ENCODE measurements around the gene AP1G1.
"Not testable (repeated sequence)": the region's sequence is repeated elsewhere in the genome, so short reads cannot be mapped to it uniquely, and the experiment has no call there.

Gene AP1G1

GRCh38 chr16:71689901-71690300, 118.7 kb downstream of the AP1G1 start:
- Histone ChIP-seq H3K4me3 (no peak overlapping the region), H3K36me3 (replicated peaks) (peaks cover 19% of the 10 kb centered on the region), H3K27me3 (ENCODE audit: low read depth) (no peaks in the 10 kb centered on the region), H3K9me3 (no peaks in the 10 kb centered on the region), H3K4me1 (no peaks in the 10 kb centered on the region)
- DNase-seq (ENCODE audit: low spot score in 2 of 2) = no peak
- in situ Hi-C loops (cut with MboI; ENCODE audit: low sequenced_read_pairs) = no loop called here

- Histone ChIP-seq H3K36me3 (replicated peaks) (peaks cover 22% of the 10 kb centered on the region), H3K4me3 (no peak overlapping the region), H3K9me3 (no peaks in the 10 kb centered on the region), H3K27me3 (ENCODE audit: low read depth) (no peaks in the 10 kb centered on the region), H3K4me1 (no peaks in the 10 kb centered on the region)
- DNase-seq (ENCODE audit: low spot score in 2 of 2) = no peak
- in situ Hi-C loops (cut with MboI; ENCODE audit: low sequenced_read_pairs) = no loop called here
These were observed 120.8 kb downstream of the AP1G1 start for GRCh38 chr16:71687861-71688260.

- DNase-seq (ENCODE audit: low spot score in 2 of 2); H3K4me1 ChIP-seq; H3K9me3 ChIP-seq; H3K27me3 ChIP-seq (ENCODE audit: low read depth); in situ Hi-C loops (cut with MboI; ENCODE audit: low sequenced_read_pairs); H3K4me3 ChIP-seq: not testable (repeated sequence)
- H3K36me3 ChIP-seq (replicated peaks) = peaks cover 19% of the 10 kb centered on the region
These were observed 124.4 kb downstream of the AP1G1 start for GRCh38 chr16:71684280-71684679.

GRCh38 chr16:71681360-71681759, 127.3 kb downstream of the AP1G1 start:
- in situ Hi-C loops (cut with MboI; ENCODE audit: low sequenced_read_pairs) = no loop called here
- no peaks in the 10 kb centered on the region for H3K27me3 ChIP-seq (ENCODE audit: low read depth)
- H3K4me3 ChIP-seq = no peak overlapping the region
- no peaks in the 10 kb centered on the region for H3K9me3 ChIP-seq
- H3K36me3 ChIP-seq (replicated peaks) = peaks cover 23% of the 10 kb centered on the region
- H3K4me1 ChIP-seq = no peaks in the 10 kb centered on the region
- no peak for DNase-seq (ENCODE audit: low spot score in 2 of 2)

Data from HAP-1 (cell line).